COLO829 (cell line): ENCODE data around the gene OSBPL5.
"Not testable (repeated sequence)": the region's sequence is repeated elsewhere in the genome, so short reads cannot be mapped to it uniquely, and the experiment has no call there.

Experiments
- DNase-seq: peaks from one replicate; pipeline ENCODE4 v3.0.0; 2012; ENCODE audit warnings: low spot score

OSBPL5 gene

DNA sequence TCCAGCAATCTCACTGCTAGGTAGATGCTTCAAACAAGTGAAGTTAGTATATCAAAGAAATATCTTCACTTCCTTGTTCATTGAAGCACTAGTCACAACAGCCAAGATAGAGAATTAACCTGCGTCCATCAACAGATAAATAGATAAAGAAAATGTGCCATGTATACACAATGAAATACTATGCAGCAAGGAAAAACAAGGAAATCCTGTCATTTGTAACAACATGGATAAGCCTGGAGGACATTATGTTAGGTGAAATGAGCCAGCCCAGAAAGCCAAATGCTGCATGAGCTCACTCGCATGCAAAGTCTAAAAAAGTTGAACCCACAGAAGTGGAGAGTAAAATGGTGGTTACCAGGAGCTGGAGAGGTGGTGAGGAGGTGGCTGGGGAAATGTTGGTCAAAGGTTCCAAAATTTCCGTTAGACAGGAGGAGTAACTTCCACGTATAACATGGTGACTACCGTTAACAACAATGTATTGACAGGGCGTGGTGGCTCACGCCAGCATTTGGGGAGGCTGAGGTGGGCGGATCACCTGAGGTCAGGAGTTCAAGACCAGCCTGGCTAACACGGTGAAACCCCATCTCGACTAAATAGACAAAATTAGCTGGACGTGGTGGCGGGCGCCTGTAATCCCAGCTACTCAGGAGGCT is 84.3 kb downstream of the OSBPL5 start:
- no peak for DNase-seq

DNA sequence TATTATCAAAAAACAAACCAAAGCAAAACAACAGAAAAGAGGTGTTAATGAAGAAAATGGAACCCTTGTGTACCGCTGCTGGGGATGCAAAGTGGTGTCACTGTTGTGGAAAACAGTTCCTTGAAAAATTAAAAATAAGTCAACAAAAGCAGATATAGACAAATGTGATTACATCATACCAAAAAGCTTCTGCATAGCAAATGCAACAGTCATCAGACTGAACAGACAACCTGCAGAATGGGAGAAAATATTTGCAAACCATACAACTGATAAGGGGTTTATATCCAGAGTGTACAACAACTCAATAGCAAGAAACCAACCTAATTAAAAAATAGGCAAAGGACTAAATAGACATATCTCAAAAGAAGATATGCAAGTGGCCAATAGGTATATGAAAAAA is 85.0 kb downstream of the OSBPL5 start:
- DNase-seq: no peak

DNA sequence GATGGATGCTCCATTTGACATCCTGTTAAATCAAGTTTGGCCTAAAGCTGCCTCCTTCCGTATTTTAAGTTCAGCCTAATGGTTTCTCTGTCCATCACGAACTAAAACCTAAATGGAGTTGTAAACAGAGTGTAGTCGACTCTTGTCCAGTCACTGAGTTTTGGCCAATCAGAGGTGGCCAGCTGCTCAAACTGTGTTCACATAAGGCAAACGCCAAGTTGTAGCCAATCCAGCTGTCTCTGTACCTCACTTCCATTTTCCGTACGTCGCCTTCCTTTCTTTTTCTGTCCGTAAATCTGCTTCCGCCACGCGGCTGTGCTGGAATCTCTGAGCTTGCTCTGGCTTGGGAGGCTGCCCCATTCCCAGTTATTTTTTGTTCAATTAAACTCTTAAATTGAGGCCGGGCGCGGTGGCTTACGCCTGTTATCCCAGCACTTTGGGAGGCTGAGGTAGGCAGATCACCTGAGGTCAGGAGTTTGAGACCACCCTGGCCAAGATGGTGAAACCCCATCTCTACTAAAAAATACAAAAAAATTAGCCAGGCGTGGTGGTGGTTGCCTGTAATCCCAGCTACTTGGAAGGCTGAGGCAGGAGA is 87.2 kb downstream of the OSBPL5 start:
- no peak for DNase-seq

DNA sequence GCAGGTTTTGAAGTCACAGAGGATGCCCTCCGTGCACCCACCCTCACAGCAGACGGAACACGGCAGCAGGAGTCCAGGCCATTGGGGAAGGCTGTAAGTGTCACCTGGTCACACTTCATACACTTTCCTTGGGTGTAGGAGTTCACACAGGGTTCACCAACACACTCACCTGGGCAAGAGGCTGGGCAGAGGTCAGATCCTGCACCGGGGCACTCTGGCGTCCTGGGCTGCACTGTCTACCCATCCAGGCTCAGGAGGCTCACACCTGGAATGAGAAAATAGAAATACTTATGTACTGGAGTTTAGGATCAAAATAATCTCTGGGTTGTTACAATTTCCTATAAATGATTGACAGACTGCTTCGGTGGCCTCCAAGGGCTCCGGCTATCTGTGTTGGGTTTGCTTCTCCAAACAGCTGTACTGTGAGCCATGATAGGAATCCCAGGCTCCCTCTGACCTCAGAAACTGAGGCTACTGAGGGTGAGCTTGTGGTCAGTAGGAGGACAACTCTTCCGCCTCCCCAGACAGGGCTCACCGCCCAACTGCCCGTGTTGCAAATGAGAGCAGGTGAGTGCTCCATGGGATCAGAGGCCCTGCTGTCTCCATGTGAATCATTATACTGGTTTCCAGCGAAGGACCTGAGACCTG is 87.8 kb downstream of the OSBPL5 start:
- DNase-seq: no peak

DNA sequence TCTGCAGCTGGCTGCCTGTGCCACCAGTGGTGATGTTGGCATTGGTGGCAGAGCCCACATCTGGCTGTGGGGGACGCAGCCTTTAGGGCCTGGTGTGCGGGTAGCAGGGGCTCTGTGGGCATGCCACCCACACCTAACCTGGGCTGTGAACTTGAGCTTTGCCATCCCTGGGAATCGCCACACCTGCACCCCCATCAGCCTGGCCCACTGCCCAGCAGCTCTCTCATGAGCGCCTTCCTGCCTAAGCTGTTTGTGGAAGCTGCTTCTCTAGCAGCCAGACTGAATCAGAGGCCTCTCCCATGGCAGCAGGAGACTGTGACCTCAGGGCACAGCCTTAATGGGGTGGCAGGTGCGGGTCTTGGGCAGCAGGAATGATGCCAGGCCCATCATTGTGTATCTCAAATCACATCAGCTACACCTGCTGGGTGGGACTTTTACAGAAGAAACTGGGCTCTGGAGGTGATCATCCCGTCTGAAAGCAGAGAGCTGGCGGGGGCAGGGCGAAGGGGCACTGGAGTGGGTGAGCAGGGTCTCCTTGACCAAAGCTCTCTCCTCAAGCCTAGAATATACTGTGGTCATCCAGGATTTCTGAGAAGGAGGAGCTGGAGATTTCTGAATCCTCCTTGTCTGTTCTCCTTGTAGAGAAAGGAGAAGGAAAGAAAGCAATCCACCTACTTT is 90.1 kb downstream of the OSBPL5 start:
- no peak for DNase-seq

DNA sequence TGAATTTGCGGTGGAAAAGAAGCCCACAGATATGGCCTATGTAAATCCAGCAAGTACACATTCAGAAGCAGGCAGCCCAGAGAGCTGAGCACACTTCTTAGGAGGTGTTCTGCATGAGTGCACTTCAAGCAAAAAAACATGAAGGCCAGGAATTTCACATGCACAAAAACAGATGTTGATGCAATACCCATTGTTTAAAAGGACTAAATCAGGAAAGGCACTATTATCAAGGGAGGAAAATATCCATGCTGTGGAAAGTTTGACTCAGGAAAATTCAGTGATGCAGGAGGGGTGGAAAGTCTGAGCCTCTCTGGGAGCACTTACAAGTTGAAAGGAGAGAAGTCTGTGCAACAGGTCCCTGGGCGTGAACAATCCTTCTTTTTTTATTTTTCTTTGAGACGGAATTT is 92.1 kb downstream of the OSBPL5 start:
- no peak for DNase-seq

DNA sequence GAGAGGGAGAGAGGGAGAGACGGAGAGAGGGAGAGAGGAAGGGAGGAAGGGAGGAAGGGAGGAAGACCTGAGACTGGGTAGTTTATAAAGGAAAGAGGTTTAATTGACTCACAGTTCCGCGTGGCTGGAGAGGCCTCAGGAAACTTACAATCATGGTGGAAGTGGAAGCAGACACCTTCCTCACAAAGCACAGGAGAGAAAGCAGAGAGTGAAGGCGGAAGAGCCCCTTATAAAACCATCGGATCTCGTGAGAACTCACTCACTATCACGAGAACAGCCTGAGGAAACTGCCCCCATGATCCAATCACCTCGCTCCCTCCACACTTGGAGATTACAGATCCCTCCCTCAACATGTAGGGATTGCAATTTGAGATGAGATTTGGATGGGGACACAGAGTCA is 95.7 kb downstream of the OSBPL5 start:
- DNase-seq: no peak

DNA sequence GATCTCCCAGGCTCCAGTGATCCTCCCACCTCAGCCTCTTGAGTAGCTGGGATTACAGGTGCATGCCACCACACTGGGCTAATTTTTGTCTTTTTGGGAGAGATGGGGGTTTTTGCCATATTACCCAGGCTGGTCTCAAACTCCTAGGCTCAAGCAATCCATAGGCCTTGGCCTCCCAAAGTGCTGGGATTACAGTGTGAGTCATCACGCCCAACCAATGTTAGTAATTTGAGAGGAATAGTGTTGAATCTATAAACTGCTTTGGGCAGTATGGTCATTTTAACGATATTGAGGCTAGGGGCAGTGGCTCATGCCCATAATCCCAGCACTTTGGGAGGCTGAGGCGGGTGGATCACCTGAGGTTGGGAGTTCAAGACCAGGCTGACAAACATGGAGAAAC is 98.8 kb downstream of the OSBPL5 start:
- DNase-seq: not testable (repeated sequence)

DNA sequence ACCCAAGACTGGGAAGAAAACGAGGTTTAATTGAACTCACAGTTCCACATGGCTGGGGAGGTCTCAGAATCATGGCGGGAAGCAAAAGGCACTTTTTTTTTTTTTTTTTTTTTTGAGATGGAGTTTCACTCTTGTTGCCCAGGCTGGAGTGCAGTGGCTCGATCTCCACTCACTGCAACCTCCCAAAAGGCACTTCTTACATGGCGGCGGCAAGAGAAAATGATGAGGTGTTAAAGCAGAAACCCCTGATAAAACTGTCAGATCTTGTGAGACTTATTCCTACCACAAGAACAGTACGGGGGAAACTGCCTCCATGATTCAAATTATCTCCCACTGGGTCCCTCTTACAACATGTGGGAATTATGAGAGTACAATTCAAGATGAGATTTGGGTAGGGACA is 100.4 kb downstream of the OSBPL5 start:
- DNase-seq: not testable (repeated sequence)

DNA sequence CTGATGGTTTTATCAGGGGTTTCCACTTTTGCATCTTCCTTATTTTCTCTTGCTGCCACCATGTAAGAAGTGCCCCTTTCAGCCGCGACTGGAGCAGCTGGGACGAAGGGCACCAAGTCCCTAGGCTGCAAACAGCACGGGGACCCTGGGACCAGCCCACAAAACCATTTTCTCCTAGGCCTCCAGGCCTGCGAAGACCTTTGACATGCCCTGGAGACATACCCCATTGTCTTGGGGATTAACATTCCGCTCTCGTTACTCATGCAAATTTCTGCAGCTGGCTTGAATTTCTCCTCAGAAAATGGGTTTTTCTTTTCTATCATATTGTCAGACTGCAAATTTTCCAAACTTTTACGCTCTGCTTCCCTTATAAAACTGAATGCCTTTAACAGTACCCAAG is 101.2 kb downstream of the OSBPL5 start:
- DNase-seq: not testable (repeated sequence)

DNA sequence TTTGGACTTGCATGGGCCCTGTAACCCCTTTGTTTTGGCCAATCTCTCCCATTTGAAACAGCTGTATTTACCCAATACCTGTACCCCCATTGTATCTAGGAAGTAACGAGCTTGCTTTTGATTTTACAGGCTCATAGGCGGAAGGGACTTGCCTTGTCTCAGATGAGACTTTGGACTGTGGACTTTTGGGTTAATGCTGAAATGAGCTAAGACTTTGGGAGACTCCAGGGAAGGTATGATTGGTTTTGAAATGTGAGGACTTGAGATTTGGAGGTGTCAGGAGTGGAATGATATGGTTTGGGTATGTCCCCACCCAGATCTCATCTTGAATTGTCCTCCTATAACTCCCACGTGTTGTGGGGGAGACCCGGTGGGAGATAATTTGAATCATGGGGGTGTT is 101.7 kb downstream of the OSBPL5 start:
- not testable (repeated sequence) for DNase-seq

DNA sequence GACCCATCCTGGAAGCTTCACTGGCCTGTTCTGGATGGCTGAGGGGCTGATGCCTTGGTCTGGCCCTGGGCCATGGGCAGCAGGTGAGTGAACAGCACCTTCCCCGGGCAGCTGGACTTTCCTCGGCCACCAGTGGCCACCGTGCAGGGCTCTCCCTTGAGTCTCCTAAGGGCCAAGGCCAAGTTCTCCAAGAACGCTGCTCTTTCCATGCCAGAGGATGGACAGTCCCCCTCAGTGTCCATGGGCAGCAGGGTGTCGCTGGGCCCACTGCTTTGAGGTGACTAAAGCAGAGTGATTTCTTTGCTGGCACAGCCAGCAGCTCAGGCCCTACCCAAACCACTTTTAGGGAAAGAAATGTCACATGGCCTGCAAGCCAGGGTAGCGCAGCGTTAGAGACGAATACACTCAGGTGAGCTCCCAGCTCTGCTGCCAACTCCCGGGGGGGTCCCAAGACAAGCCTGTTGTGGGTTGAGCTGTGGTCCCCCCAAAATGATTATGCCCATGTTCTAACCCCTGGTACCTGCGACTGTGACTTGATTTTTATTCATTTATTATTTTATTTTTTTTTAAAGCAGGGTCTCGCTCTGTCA is 104.6 kb downstream of the OSBPL5 start:
- DNase-seq: no peak

DNA sequence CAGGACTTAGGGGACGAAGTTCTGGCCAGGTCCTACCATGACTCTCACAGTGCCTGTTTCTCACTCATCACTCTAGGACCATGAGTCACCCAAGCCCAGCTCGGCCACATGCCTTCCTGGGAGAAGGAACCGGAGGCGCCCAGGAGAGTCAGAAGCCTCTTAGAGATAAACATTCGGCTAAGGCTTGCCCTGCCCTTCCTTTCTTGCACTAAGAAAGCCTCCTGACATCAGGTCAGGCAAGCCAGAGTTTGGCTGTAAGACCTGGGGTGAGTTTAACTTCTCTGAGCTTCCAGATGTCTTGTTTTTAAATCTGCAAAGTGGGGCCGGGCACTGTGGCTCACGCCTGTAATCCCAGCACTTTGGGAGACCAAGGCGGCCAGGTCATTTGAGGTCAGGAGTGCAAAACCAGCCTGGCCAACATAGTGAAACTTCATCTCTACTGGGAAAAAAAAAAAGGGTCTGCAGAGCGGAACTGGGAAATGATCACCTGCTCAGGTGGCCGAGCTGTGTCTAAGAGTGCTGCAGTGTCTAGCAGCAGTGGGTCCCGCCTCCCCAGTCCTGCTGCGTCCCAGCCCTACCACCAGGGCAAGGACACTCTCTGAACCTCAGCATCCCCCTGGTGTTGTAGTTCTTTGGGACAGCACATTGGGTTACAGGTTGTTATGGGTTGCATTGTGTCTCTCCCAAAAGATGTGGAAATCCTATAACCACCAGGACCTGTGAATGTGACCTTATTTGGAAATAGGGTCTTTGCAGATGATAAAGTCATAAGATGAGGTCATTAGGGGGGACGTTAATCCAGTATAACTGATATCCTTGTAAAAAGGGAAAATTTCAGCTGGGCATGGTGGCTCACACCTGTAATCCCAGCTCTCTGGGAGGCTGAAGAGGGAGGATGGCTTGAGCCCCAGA is 106.1 kb downstream of the OSBPL5 start:
- no peak for DNase-seq

DNA sequence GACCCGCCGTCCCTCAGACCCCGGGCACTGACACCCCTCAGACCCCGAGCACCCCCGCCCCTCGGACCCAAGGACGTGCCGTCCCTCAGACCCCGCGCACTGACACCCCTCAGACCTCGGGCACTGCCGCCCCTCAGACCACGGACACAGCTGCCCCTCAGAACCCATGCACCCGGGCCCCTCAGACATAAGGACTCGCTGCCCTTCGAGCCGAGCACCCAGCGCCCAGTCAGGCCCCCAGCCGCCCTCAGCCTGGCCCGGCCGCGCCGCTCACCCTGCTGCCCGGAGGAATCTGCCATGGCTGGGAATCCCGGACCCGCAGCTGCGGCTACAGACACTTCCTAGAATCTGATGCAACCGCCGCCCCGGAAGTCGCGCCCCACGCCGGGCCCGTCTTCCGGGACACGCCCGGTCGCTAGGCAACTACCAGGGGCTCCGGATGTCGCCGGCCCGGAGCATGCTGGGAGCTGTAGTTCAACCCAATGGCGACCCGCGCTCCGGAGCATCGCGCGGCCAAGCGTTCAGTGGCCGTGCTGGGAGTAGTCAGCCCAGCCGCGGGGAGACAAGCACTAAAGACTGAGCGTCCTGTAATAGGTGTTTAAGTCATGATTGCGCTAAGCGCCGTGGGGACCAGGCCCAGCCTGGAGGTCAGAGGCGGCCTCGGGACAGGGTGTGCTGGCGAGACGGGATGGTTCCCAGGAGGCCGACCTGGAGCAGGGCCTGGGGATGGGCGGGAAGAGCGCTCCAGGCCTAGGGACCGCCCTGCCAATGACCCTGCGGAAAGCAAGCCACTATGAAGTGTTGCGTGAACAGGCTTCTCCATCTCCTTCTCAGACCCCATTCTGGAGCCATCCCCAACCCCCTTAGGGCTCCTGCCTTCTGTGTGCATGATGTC is 107.8 kb downstream of the OSBPL5 start, which contains the start of gene CARS1:
Gene CARS1, minus strand, starts transcription at position 355 of the 895 bp plus-strand sequence. Its CDS starts 56 bp downstream, at position 299.
- DNase-seq: peak; percentile 87

DNA sequence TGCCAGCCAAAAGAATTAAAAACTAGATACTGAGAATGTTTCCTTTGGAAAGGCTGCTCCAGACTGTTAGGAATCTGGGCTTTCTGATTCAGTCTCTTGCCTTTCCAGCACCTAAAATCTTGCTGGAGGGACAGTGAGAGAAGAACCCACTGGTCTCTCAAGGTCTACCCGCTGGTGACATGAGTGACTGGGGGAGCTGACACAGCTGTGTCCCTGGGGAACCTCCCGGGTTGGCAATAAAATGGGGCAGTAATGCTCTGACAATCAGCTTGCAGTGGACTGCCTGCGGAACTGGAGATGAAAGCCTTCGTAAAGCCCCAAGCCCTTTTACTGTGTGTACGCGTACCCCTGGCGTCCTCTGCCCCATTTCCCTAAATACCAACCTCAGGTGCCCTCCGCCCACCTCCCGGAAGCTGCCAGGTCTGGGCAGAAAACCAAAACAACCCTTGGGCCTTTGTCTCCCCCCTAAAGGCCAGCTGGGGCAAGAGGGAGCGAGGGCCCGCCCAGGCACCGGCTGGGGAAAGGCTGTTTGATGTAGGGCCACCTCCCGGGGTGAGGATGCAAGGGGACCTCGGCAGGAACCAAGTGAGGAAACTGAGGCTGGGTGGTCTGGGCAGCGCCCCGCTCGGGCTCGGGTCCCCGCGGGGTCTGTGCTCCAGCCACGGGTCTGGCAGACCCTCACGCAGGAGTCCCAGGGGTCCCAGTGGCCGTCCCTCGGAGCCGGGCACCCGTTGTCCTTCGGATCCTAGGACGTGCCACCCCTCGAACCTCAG is 108.6 kb downstream of the OSBPL5 start:
- no peak for DNase-seq

DNA sequence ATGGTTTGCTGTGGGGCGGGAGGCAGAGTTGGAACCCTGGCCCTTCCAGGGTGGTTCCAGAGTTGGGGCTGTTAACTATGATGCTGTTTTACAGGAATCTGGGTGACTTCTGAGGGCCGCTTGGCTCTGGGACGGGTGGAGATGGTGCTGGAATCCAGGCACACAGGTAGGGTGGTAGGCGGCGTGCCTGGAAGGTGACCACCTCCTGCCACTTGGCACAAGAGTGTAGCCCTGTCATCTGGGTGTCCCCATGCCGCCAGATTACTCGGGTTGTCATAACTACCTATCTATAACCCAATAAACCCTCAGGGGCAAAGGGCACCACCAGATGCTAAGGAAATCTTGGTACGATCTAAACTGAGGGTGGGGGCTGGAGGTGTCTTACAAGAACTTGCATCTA is 109.2 kb downstream of the OSBPL5 start:
- DNase-seq: no peak

DNA sequence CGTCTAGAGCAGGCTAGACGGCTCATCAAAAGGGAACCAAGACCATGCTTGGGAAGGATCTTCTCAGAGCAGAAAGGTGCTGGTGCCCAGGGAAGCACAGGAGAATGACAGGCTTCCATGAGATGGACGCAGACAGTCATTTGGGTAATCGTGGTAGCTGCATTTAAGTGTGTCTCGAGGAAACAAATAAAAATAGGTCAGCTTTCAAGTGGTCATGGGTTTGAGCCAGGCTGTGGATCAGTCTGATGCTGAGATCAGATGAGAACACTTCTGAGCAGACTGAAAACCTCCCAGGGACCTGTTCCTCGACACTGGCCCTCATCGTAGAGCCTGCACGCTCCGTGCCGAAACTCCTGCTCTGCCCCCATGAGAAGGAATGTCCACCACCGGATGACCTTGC is 112.5 kb downstream of the OSBPL5 start:
- DNase-seq: no peak

DNA sequence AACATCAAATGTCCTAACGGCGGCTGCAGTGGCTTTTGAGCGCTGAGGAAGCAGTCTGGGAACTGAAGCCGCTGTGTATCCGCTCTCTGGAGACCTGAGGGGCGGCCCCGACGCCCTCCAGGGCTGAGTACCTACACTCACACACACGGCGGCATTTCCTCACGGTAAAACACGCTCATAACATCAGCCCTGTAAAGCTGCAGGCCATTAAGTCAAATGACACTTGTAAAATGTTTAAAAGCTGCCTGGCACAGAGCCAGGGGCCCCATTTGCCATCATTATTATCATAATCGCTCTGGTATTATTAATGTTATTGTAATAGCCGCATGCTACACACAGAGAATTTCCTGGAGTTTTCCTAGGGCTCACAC is 113.0 kb downstream of the OSBPL5 start:
- no peak for DNase-seq

DNA sequence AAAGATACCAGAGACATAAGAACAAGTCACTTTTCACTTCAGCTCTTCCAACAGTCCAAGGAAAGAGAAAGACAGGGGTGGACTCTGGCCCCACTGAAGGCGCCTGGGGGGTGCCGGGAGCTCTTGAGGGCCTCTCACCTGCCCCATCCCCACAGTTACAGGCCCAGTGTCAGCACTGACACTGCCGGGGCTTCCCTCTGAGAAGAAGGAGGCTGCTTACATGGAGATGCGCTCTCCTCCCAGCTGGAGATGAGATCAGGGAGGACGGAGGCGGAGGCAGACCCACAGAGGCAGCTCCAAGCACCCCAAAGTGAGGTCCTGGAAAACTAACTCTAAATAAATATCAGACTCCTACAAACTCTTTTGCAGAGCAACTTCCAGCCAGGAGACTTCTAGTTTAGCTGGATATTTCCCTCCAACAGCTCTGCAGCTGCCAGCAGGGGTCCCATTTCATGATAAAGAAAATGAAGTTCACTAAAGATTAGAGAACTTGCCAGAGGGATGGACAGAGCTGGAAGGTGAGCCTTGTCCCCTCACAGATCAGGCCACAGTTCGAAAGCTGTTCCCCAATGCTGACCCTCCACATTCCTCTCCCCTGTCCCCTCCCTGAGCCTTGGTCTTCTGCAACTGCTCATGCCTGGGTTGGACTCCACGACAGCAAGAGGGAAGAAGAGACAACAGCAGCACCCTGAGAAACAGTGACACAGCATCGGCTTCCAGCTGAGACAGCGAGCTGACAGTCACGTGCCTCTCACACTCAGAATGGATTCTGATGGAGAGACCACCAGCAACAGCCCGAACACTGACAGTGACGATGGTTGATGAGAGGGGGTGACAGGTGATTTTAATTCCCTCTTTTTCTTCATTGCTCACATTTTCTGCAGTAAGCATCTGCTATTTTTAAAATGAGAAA is 113.7 kb downstream of the OSBPL5 start:
- DNase-seq: no peak
